ENCODE results near the gene OR2T8. TPM values are rescaled to one million over a fixed set of nuclear protein-coding genes. Genes with fewer than 3 reads are reported as not detected.

The OR2T8 gene
- total RNA-seq, 1 experiment from 2014 or later = not detected

- ATAC-seq = no peak
Measured at GRCh38 chr1:247905910-247906503, 14.0 kb upstream of the OR2T8 start.

More at GRCh38 chr1:247905910-247906503, 14.0 kb upstream of the OR2T8 start:
- TF ChIP-seq, protein P1, sequence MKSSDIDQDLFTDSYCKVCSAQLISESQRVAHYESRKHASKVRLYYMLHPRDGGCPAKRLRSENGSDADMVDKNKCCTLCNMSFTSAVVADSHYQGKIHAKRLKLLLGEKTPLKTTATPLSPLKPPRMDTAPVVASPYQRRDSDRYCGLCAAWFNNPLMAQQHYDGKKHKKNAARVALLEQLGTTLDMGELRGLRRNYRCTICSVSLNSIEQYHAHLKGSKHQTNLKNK (CRISPR knock-in tag; IDR thresholded peaks at IDR 0.05) = no peak
- TF ChIP-seq CREB1 (CRISPR knock-in tag; IDR thresholded peaks at IDR 0.05) = no peak
- TF ChIP-seq MYBL2 (CRISPR knock-in tag; IDR thresholded peaks at IDR 0.05) = no peak
- no peak for TF ChIP-seq GRHL2 (CRISPR knock-in tag; IDR thresholded peaks at IDR 0.05; ENCODE audit: insufficient replicate concordance, severe bottlenecking)
- no peak for TF ChIP-seq ZNF263 (CRISPR knock-in tag; IDR thresholded peaks at IDR 0.05; ENCODE audit: low read depth)
- TF ChIP-seq ATF1 (CRISPR knock-in tag; IDR thresholded peaks at IDR 0.05) = no peak
- TF ChIP-seq, protein P2, sequence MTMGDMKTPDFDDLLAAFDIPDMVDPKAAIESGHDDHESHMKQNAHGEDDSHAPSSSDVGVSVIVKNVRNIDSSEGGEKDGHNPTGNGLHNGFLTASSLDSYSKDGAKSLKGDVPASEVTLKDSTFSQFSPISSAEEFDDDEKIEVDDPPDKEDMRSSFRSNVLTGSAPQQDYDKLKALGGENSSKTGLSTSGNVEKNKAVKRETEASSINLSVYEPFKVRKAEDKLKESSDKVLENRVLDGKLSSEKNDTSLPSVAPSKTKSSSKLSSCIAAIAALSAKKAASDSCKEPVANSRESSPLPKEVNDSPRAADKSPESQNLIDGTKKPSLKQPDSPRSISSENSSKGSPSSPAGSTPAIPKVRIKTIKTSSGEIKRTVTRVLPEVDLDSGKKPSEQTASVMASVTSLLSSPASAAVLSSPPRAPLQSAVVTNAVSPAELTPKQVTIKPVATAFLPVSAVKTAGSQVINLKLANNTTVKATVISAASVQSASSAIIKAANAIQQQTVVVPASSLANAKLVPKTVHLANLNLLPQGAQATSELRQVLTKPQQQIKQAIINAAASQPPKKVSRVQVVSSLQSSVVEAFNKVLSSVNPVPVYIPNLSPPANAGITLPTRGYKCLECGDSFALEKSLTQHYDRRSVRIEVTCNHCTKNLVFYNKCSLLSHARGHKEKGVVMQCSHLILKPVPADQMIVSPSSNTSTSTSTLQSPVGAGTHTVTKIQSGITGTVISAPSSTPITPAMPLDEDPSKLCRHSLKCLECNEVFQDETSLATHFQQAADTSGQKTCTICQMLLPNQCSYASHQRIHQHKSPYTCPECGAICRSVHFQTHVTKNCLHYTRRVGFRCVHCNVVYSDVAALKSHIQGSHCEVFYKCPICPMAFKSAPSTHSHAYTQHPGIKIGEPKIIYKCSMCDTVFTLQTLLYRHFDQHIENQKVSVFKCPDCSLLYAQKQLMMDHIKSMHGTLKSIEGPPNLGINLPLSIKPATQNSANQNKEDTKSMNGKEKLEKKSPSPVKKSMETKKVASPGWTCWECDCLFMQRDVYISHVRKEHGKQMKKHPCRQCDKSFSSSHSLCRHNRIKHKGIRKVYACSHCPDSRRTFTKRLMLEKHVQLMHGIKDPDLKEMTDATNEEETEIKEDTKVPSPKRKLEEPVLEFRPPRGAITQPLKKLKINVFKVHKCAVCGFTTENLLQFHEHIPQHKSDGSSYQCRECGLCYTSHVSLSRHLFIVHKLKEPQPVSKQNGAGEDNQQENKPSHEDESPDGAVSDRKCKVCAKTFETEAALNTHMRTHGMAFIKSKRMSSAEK (CRISPR knock-in tag; IDR thresholded peaks at IDR 0.05; ENCODE audit: borderline replicate concordance) = no peak
- TF ChIP-seq, protein P3, sequence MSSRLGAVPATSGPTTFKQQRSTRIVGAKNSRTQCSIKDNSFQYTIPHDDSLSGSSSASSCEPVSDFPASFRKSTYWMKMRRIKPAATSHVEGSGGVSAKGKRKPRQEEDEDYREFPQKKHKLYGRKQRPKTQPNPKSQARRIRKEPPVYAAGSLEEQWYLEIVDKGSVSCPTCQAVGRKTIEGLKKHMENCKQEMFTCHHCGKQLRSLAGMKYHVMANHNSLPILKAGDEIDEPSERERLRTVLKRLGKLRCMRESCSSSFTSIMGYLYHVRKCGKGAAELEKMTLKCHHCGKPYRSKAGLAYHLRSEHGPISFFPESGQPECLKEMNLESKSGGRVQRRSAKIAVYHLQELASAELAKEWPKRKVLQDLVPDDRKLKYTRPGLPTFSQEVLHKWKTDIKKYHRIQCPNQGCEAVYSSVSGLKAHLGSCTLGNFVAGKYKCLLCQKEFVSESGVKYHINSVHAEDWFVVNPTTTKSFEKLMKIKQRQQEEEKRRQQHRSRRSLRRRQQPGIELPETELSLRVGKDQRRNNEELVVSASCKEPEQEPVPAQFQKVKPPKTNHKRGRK (CRISPR knock-in tag; IDR thresholded peaks at IDR 0.05; ENCODE audit: borderline replicate concordance) = no peak
- no peak for TF ChIP-seq ZNF317 (CRISPR knock-in tag; IDR thresholded peaks at IDR 0.05; ENCODE audit: borderline replicate concordance, low read depth)
- TF ChIP-seq MLX (CRISPR knock-in tag; IDR thresholded peaks at IDR 0.05) = no peak
- TF ChIP-seq, protein P4, sequence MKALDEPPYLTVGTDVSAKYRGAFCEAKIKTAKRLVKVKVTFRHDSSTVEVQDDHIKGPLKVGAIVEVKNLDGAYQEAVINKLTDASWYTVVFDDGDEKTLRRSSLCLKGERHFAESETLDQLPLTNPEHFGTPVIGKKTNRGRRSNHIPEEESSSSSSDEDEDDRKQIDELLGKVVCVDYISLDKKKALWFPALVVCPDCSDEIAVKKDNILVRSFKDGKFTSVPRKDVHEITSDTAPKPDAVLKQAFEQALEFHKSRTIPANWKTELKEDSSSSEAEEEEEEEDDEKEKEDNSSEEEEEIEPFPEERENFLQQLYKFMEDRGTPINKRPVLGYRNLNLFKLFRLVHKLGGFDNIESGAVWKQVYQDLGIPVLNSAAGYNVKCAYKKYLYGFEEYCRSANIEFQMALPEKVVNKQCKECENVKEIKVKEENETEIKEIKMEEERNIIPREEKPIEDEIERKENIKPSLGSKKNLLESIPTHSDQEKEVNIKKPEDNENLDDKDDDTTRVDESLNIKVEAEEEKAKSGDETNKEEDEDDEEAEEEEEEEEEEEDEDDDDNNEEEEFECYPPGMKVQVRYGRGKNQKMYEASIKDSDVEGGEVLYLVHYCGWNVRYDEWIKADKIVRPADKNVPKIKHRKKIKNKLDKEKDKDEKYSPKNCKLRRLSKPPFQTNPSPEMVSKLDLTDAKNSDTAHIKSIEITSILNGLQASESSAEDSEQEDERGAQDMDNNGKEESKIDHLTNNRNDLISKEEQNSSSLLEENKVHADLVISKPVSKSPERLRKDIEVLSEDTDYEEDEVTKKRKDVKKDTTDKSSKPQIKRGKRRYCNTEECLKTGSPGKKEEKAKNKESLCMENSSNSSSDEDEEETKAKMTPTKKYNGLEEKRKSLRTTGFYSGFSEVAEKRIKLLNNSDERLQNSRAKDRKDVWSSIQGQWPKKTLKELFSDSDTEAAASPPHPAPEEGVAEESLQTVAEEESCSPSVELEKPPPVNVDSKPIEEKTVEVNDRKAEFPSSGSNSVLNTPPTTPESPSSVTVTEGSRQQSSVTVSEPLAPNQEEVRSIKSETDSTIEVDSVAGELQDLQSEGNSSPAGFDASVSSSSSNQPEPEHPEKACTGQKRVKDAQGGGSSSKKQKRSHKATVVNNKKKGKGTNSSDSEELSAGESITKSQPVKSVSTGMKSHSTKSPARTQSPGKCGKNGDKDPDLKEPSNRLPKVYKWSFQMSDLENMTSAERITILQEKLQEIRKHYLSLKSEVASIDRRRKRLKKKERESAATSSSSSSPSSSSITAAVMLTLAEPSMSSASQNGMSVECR (CRISPR knock-in tag; IDR thresholded peaks at IDR 0.05; ENCODE audit: borderline replicate concordance) = no peak
- TF ChIP-seq ZSCAN18 (CRISPR knock-in tag; IDR thresholded peaks at IDR 0.05) = no peak
- TF ChIP-seq ZNF396 (CRISPR knock-in tag; IDR thresholded peaks at IDR 0.05; ENCODE audit: borderline replicate concordance) = no peak
- TF ChIP-seq GABPB1 (CRISPR knock-in tag; IDR thresholded peaks at IDR 0.05) = no peak
- H3K36me3 Mint-ChIP-seq = peaks cover 61% of the 10 kb centered on the region
- H3K27ac Mint-ChIP-seq = peak overlapping the region; percentile 84
- peaks cover 68% of the 10 kb centered on the region for H3K9me3 Mint-ChIP-seq
- POLR2A ChIA-PET = no interaction called here
- CTCF ChIA-PET = interaction anchor here (0.6 to 0.7 kb wide), 2 partner anchors 13 to 32 kb away, joined by 3 read pairs; no protein-coding TSS in a partner anchor
- H3K4me3 Mint-ChIP-seq = no peak overlapping the region
- no peak for DNase-seq (ENCODE audit: low spot score)
- peaks cover 55% of the 10 kb centered on the region for H3K4me1 Mint-ChIP-seq
- H3K27me3 Mint-ChIP-seq (ENCODE audit: low read depth) = peaks cover 11% of the 10 kb centered on the region

Measured in WTC11 (cell line).